Spleen (tissue), 7 donors: ENCODE results near the gene HNRNPC.

ENCODE experiments used
- CTCF ChIP-seq, 11 experiments: fragments of 200-600 bp in 7 of 11; fragments of 450-650 bp in 4 of 11; sonication (generic) in 4 of 11; IDR thresholded peaks in 8 of 11; conservative IDR thresholded peaks in 3 of 11; 1 replicate in 7 of 11; 2 replicates in 4 of 11; pipeline versions ENCODE4 v1.4.0 to v1.8.0; 2016 to 2021; ENCODE audit warnings: antibody characterized with exemption in 11 of 11, inconsistent platforms in 4 of 11, mild to moderate bottlenecking in 1 of 11
- POLR2A ChIP-seq, 3 donors: fragments of 450-650 bp; IDR thresholded peaks; one replicate each; pipeline ENCODE4 v1.5.1; 2017; ENCODE audit warnings: antibody characterized with exemption in 3 of 3, mild to moderate bottlenecking in 1 of 3
- POLR2AphosphoS5 ChIP-seq, 3 donors: sonication (generic); formaldehyde crosslinking; IDR thresholded peaks; one replicate each; pipeline ENCODE4 v1.5.1; 2017; ENCODE audit warnings: antibody characterized with exemption in 3 of 3
- donor health status: DM: no; HTN: no; CAD: no; lungs with moderate emphysema.
- donor health status: DM: no; HTN: no; CAD: no.
- donor health status: DM: no; HTN: no; CAD: no.

GRCh38 chr14:21258005-21258888 lies 11.0 kb downstream of the HNRNPC start:
- TF ChIP-seq CTCF (IDR thresholded peaks at IDR 0.05 in 8 of 11, conservative IDR thresholded peaks at IDR 0.05 in 3 of 11) (no peak), POLR2A (IDR thresholded peaks at IDR 0.05) (no peak), POLR2AphosphoS5 (IDR thresholded peaks at IDR 0.05) (peak in 1 of 3 donors; percentile 8)
